DND-41 (cell line): ENCODE data around the gene FAM114A1.

ENCODE experiments used
- CTCF ChIP-seq: IDR thresholded peaks from 2 replicates; pipeline ENCODE4 v1.5.1; 2012; ENCODE audit warnings: borderline replicate concordance, low read length, moderate library complexity, mild to moderate bottlenecking; ENCODE audit not compliant: poor library complexity, severe bottlenecking; ENCODE audit errors: extremely low read depth
- EZH2 ChIP-seq: IDR thresholded peaks from 3 replicates; pipeline ENCODE4 v1.6.1; 2012; ENCODE audit warnings: borderline replicate concordance, low read depth, mild to moderate bottlenecking, moderate library complexity, low read length, inconsistent platforms; ENCODE audit not compliant: severe bottlenecking

- no peak for TF ChIP-seq CTCF
- TF ChIP-seq EZH2, result no peak
These were observed 40.2 kb downstream of the FAM114A1 start for GRCh38 chr4:38907696-38908270.
